SK-N-MC (cell line): ENCODE results near the gene CLSTN1.

Experiments
- EZH2 ChIP-seq: fragments of 200-600 bp; sonication (generic); IDR thresholded peaks from one replicate; pipeline ENCODE4 v1.6.1; 2017; ENCODE audit warnings: antibody characterized with exemption
- POLR2AphosphoS5 ChIP-seq: IDR thresholded peaks from 2 replicates; pipeline ENCODE4 v1.6.1; 2012; ENCODE audit warnings: mild to moderate bottlenecking, low read depth, low read length, borderline replicate concordance

- TF ChIP-seq POLR2AphosphoS5 (no peak), EZH2 (no peak)
Measured at GRCh38 chr1:9680828-9681227, 142.9 kb downstream of the CLSTN1 start.
